ENCODE measurements around the gene SGPL1.

DNA sequence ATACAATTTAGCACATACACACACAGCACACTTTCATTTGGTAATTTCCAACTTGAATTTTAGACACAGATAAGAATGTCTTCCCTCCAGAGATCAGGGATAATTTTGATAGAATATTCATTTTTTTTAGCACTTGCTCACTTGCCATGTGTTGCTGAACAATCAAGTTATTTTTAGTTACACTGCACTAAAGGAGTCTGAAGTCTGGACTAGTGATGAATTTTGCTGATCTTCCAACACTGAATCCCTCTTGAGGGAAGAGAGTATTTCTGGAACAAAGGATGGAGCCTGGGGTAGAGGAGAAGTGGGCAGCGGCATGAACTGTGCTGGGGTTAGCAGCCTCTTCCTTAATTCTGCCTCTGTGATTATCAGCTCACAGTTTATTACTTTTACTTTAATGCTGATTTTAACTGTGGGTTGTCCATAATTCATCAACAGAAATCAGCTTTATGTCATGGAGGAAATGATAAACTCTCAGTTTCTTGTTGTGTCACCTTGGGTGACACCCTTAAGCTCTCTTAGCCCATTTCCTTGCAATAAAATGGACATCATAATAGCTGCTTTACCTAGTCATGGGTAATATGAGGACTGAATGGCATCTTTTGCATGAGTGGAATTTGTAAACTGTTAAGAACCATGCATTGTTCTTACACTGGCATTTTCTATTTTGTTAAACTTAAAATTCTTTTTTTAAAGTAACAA lies 32.1 kb downstream of the SGPL1 start:
- no peak for TF ChIP-seq GATA3 (IDR thresholded peaks at IDR 0.05; ENCODE audit: low read depth, low read length)
- TF ChIP-seq GATA2 (IDR thresholded peaks at IDR 0.05; ENCODE audit: low read depth, low read length), result no peak

Measured in SH-SY5Y (cell line).